ENCODE measurements around the gene FHOD3. TPM values are rescaled to one million over a fixed set of nuclear protein-coding genes. Genes with fewer than 3 reads are reported as not detected.

Gene FHOD3
- total and polyA plus RNA-seq, 2 of the 4 experiments (the other 2 are of a cell fraction): 14.6 to 16.0 TPM

- H3K23ac ChIP-seq (ENCODE audit: low read depth, low read length): no peak overlapping the region
- no peak overlapping the region for H2BK15ac ChIP-seq (ENCODE audit: low read depth, low read length)
- no peak overlapping the region for H3K18ac ChIP-seq (ENCODE audit: low read depth, low read length)
- H4K5ac ChIP-seq (ENCODE audit: low read depth, low read length): no peak overlapping the region
- no peak for ATAC-seq (ENCODE audit: low read depth)
- H2AK9ac ChIP-seq (replicated peaks; ENCODE audit: low read depth, low read length, poor library complexity): no peak overlapping the region
- in situ Hi-C loops (cut with MboI; ENCODE audit: low sequenced_read_pairs) (no loop called here), dilution Hi-C loops (cut with HindIII; ENCODE audit: low sequenced_read_pairs, unreplicated experiment) (no loop called here), intact Hi-C loops (cut with micrococcal nuclease) (no loop called here)
- no peak overlapping the region for H2AK5ac ChIP-seq (ENCODE audit: low read depth, low read length)
- H3K36me3 ChIP-seq (ENCODE audit: control insufficient read depth, insufficient read depth, low read length): no peaks in the 10 kb centered on the region
- no peak overlapping the region for H3K14ac ChIP-seq (replicated peaks; ENCODE audit: low read depth, low read length)
- H3K4me1 ChIP-seq (ENCODE audit: control insufficient read depth, insufficient read depth, low read length): peaks cover 12% of the 10 kb centered on the region
- WGBS, 2 experiments (ENCODE audit: extremely low coverage in 2 of 2, insufficient read length in 1 of 2): no CpG with 5 or more reads among the region's 3 CpGs
- no peak overlapping the region for H3K9ac ChIP-seq (ENCODE audit: low read depth, low read length)
- H3K4ac ChIP-seq (ENCODE audit: low read depth, low read length): no peak overlapping the region
- H4K20me1 ChIP-seq (ENCODE audit: insufficient read depth, low read length): no peaks in the 10 kb centered on the region
- CTCF ChIA-PET: no interaction called here
- H2BK120ac ChIP-seq (ENCODE audit: low read depth, low read length): no peak overlapping the region
- H2BK5ac ChIP-seq (ENCODE audit: low read depth, low read length, poor library complexity, severe bottlenecking): no peak overlapping the region
- POLR2A ChIA-PET (ENCODE audit: unreplicated experiment): no interaction called here
- no peak overlapping the region for H4K91ac ChIP-seq (ENCODE audit: insufficient read depth, low read depth, low read length)
- BruUV-seq (replicated peaks): no TSS peak
- H3K27ac ChIP-seq (ENCODE audit: insufficient read depth, low read length): no peak overlapping the region
- H3K27me3 ChIP-seq (ENCODE audit: control insufficient read depth, insufficient read depth, low read length): no peaks in the 10 kb centered on the region
- H4K8ac ChIP-seq (ENCODE audit: low read depth in 2 of 2, low read length in 2 of 2): no peak overlapping the region
- no peaks in the 10 kb centered on the region for H3K9me3 ChIP-seq (ENCODE audit: control insufficient read depth, insufficient read depth, low read length)
- no peak overlapping the region for H2AFZ ChIP-seq (replicated peaks; ENCODE audit: low read length, poor library complexity)
- H3K56ac ChIP-seq (ENCODE audit: extremely low read depth, insufficient read depth, low read length): no peak overlapping the region
- no peak overlapping the region for H3K4me2 ChIP-seq (ENCODE audit: low read depth, low read length)
- no peak for DNase-seq
- H3K4me3 ChIP-seq (ENCODE audit: insufficient read depth, low read depth, low read length): no peak overlapping the region
- no peak overlapping the region for H2BK20ac ChIP-seq (ENCODE audit: low read depth, low read length)
- no peaks in the 10 kb centered on the region for H3K79me1 ChIP-seq (ENCODE audit: low read depth in 1 of 2, low read length in 2 of 2)
- TF ChIP-seq CEBPB (IDR thresholded peaks at IDR 0.05; ENCODE audit: low read depth, low read length): no peak
- no peak for TF ChIP-seq MAFK (IDR thresholded peaks at IDR 0.05; ENCODE audit: low read depth, low read length)
- TF ChIP-seq MAZ (IDR thresholded peaks at IDR 0.05; ENCODE audit: borderline replicate concordance, low read depth, low read length): no peak
- TF ChIP-seq NFE2L2 (IDR thresholded peaks at IDR 0.05; ENCODE audit: low read depth, low read length): no peak
- TF ChIP-seq FOS (IDR thresholded peaks at IDR 0.05; ENCODE audit: low read depth, low read length): no peak
- TF ChIP-seq RCOR1 (IDR thresholded peaks at IDR 0.05; ENCODE audit: insufficient replicate concordance, low read length): no peak
- TF ChIP-seq BHLHE40 (IDR thresholded peaks at IDR 0.05; ENCODE audit: low read depth, low read length): no peak
- no peak for TF ChIP-seq CHD1 (IDR thresholded peaks at IDR 0.05; ENCODE audit: low read depth, low read length)
- no peak for TF ChIP-seq ELK1 (IDR thresholded peaks at IDR 0.05; ENCODE audit: borderline replicate concordance, low read depth, low read length)
- TF ChIP-seq POLR2A (IDR thresholded peaks at IDR 0.05; ENCODE audit: low read depth, low read length): no peak
- no peak for TF ChIP-seq MXI1 (IDR thresholded peaks at IDR 0.05; ENCODE audit: borderline replicate concordance, low read depth, low read length)
- TF ChIP-seq RFX5 (IDR thresholded peaks at IDR 0.05; ENCODE audit: low read depth, low read length): no peak
- 0 out of 2 replicates have a peak, but pooled peaks cover 4% of the 10 kb centered on the region for H3K9me1 ChIP-seq (ENCODE audit: insufficient read depth, low read length)
Measured at GRCh38 chr18:36643061-36643460, 345.5 kb downstream of the FHOD3 start.

Data from IMR-90 (cell line).